DOHH2 (cell line): ENCODE data around the gene RSPH6A.

Source experiments
- CTCF ChIP-seq: fragments of 200-600 bp; sonication (generic); IDR thresholded peaks from one replicate; pipeline ENCODE4 v1.5.1; 2014; ENCODE audit warnings: antibody characterized with exemption, mild to moderate bottlenecking, low read depth, low read length; ENCODE audit not compliant: poor library complexity, severe bottlenecking
- EZH2phosphoT487 ChIP-seq: fragments of 200-600 bp; sonication (generic); IDR thresholded peaks from 2 replicates; pipeline ENCODE4 v1.6.1; 2017; ENCODE audit warnings: borderline replicate concordance, mild to moderate bottlenecking, antibody characterized with exemption, low read length, moderate library complexity, mixed read lengths

GRCh38 chr19:45754323-45754722 lies 60.8 kb downstream of the RSPH6A start:
- no peak for TF ChIP-seq CTCF
- no peak for TF ChIP-seq EZH2phosphoT487
